T-helper 1 cell (primary cell): Measurements from ENCODE around the gene IMPA2.

Experiments
- DNase-seq, 5 donors: peaks; one replicate each; pipeline ENCODE4 v3.0.0-alpha.2; 2012 to 2020

The IMPA2 gene

GRCh38 chr18:12009581-12010140 is 28.4 kb downstream of the IMPA2 start:
- no peak for DNase-seq

DNA sequence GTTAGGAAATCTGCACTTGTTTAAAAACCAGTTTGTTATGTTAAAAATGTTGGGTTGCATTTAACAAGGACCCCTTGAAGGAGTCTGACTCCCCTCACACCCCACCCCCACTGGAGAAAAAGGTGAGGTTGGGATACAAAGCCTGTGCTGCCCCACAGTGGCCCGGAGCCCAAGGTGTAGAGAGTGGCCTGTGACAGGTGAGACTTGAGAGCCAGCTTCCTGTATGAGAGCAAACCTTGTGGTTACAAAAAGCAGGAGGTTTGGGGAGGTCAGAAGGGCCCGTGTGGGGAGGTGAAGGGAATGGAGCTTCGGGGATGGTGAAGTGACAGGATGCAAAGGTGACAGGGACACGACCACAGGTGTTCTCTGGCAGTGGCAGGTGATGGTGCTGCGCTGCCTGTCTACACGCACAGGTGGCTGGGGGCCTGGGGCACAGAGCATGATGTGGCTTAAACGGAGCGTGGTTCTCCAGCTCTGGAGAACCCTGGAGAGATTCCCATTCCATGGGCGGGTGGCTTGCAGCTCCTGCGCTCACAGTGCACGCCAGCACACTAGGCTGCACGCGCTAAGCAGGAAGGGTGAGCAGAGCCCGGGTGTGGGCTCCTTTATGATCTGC is 29.0 kb downstream of the IMPA2 start:
- DNase-seq: no peak

GRCh38 chr18:12011199-12011956 is 30.1 kb downstream of the IMPA2 start:
- no peak for DNase-seq

DNA sequence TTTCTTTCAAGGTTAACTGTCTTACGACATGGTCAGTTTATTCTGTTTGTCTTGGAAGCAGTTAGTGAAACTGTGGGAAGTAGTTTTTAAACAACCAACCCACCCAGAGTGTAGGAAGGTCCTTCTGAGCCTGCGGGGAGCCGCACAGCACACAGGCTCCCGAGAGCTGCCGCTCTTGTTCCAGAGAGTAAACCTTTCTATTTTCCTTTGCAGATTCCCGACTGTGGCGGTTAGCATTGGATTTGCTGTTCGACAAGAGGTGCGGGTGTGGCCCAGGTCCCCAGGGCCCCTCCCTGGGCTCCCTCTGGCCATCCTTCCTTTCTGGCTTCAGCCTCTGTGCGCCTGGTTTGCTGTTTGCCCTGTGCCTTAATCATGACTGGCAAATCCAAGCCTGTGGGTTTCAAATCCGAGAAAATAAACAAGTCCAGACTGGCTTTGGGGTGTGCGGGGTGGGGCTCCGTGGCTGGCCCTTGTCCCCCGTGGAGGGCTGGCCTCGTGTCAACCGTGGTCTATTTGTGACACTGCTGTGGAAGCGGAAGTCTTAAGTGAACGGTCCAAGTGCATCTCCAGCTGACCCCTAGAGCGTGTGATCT is 30.7 kb downstream of the IMPA2 start:
- DNase-seq: no peak

DNA sequence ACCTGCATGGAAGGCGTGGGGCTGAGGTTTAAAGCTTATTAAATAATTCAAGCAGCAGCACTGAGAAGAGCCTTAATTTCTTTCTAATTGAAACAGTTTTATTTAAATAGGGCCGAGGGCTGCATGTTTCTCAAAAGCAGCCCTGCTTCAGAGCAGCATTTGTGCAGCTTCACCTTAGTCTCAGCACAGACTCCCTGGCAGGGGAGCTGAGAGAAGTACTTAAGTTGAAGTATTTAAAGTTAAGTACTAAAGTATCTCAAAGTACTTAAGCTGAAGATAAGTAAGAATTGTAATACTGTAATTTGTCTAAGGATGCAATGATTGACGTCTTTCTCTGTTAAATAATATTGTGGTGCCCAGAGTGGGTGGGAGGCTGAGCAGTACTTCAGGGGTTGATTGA is 31.4 kb downstream of the IMPA2 start:
- DNase-seq: no peak

- DNase-seq: no peak
These were observed 32.0 kb downstream of the IMPA2 start for GRCh38 chr18:12013186-12013916.

GRCh38 chr18:12014086-12014485 is 32.8 kb downstream of the IMPA2 start:
- no peak for DNase-seq

- no peak for DNase-seq
These were observed 33.5 kb downstream of the IMPA2 start for GRCh38 chr18:12014521-12015415.

DNA sequence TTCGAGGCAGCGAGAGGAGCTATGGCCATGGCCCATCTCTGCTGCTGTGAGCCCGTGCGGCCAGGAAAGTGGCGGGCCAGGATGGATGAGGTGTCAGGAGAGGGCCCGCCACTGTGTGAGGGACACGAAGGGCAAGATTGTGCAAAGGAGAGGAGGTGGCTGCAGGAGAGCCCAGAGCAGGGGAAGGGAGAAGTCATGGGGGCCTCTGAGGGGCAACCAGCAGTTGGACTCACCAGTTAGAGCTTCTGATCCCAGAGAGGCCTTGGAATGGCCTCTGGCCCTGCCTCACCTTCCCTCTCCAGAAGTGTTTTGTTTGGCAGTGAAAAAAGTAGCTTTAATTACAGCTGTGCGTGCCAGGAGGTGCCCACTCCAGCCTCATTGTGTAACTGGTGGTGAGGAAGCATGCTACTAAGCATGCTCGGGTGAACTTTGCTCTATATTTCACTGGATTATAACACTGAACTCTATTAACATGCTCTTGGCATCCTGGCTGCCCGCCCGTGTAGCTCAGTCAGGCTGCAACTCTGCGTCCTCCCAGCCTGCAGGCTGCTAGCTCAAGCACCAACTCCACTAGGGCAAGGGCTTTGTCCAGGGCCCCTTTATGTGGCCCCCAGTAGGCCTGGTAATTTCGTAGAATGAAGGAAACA is 34.2 kb downstream of the IMPA2 start:
- DNase-seq: no peak

DNA sequence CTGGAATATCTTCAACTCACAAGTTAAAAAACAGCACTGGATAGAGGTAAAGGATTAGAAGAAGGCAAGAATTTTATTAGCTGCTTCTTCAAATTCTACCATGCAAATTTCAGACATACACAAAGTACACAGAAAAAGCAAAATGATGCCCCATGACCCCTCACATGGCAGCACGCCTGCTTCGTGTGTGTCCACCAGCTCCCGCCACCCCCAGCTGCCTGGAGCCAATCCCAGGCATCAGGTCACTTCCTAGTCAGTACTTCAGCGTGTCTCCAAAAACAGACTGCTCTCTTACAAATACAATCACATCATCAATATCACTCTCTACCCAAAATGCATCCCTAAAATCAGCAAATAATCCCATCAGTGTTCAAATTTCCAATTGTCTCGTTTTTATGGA is 35.8 kb downstream of the IMPA2 start:
- DNase-seq: no peak

GRCh38 chr18:12018861-12019260 is 37.6 kb downstream of the IMPA2 start:
- no peak for DNase-seq

GRCh38 chr18:12021077-12021476 is 39.8 kb downstream of the IMPA2 start:
- no peak for DNase-seq

DNA sequence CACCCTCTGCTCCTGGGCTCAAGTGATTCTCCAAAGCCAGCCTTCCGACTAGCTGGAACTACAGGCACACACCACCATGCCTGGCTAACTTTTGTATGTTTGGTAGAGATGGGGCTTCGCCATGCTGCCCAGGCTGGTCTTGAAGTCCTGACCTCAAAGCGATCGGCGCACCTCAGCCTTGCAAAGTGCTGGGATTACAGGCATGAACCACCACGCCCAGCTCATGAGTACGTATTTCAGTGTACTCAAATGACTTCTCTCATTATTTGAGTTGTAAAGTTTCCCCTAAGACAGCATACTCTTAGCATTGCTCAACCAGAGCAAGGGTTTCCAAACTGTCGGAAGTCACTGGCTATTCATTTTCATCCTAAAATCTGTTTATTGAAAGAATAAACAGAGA is 40.3 kb downstream of the IMPA2 start:
- DNase-seq: no peak

- no peak for DNase-seq
These were observed 42.1 kb downstream of the IMPA2 start for GRCh38 chr18:12023375-12023774.

DNA sequence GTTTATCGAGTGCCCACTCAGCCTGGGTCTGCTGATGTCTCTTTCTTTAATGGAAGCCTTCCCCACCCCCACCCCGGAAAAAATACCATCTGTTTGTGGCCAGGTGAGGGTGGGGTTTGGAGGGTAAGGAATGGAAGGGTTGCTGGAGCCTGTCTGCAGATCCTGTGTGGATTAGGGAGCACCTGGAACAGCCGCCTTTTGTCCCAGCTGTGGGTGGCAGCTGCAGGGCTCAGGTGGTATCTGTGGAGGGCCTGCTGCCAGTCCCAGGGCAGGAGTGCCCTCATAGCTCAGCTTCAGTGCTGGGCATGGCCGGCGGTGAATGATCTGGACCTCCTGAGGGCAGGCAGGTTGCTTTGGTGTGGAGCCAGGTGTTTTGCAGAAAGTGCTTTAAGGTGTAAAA is 45.3 kb downstream of the IMPA2 start:
- DNase-seq: no peak

DNA sequence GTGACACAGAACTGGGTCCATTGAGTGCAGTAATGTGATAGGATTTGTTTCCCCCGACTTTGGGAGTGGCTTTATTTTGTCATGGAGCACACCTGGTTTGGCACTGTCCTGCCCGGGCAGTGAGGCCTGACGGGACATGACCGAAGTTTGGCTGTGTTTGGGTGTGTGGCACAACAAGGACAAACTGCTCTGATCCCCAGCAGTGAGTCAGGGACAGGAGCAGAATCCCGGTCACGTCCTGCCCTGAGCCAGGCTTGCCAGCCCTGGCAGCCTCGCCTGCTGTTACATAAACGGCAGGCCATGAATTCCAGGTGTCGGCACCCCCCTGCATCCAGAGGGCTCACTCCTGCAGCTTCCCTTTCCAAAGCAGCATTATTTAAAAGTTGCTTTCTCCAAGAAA is 45.7 kb downstream of the IMPA2 start:
- no peak for DNase-seq

- no peak for DNase-seq
These were observed 46.2 kb downstream of the IMPA2 start for GRCh38 chr18:12027480-12027879.

DNA sequence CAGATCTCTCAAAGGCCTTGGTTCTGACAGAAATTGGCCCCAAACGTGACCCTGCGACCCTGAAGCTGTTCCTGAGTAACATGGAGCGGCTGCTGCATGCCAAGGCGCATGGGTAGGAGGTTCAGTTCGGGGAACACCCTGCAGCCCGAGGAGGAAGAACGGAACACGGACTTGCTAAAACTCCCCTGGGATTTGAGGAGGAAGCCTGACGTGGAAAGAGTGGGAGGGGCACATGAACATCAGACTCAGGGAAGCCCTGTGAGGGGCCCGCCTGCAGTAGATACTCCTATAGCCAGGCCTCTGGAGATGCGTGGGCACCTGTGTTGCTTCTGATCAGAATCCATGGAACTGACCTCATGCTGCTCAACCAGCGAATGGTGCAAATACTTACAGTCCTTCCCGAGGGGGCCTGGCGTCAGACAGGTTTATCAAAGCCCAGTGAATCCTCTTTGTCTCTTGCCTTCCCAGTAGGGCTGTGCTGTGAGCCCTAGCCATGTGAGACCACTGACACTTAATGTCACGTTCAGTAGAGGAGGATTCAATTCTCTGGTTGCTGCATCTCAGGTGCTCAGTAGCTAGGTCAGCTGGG is 46.8 kb downstream of the IMPA2 start:
- no peak for DNase-seq

- DNase-seq: no peak
These were observed 47.4 kb downstream of the IMPA2 start for GRCh38 chr18:12028674-12029073.

- DNase-seq: no peak
These were observed 48.7 kb downstream of the IMPA2 start for GRCh38 chr18:12029786-12030584.
